ENCODE results near the gene GSTM3.

Gene GSTM3

GRCh38 chr1:109762039-109762585 lies 21.3 kb upstream of the GSTM3 start:
- Histone ChIP-seq H3K4me2 (ENCODE audit: low read depth, low read length) (no peak overlapping the region), H3K27ac (ENCODE audit: low read length) (no peak overlapping the region), H3K4me3 (ENCODE audit: low read length) (no peak overlapping the region), H3K36me3 (replicated peaks; ENCODE audit: insufficient read depth, low read length) (no peaks in the 10 kb centered on the region), H3K4me1 (ENCODE audit: low read length) (no peaks in the 10 kb centered on the region), H3K27me3 (replicated peaks; ENCODE audit: insufficient read depth, low read length) (no peaks in the 10 kb centered on the region), H3K9me2 (replicated peaks; ENCODE audit: insufficient read depth, low read length) (no peaks in the 10 kb centered on the region), H2AFZ (ENCODE audit: low read length) (no peak overlapping the region), H3K9me3 (replicated peaks; ENCODE audit: insufficient read depth, low read length) (no peaks in the 10 kb centered on the region), H3F3A (ENCODE audit: insufficient read depth, low read length) (no peaks in the 10 kb centered on the region), H3K79me2 (ENCODE audit: low read length) (no peaks in the 10 kb centered on the region), H3K9ac (ENCODE audit: low read length) (no peak overlapping the region), H4K20me1 (ENCODE audit: insufficient read depth, low read length) (no peaks in the 10 kb centered on the region)
- no peak for DNase-seq
- no peak for TF ChIP-seq CTCF (IDR thresholded peaks at IDR 0.05; ENCODE audit: low read length)
- no peak for TF ChIP-seq EZH2 (optimal IDR thresholded peaks at IDR 0.05; ENCODE audit: low read depth, low read length)
- TF ChIP-seq EZH2phosphoT487 (IDR thresholded peaks at IDR 0.05; ENCODE audit: low read length): no peak

GRCh38 chr1:109761227-109762038 lies 20.6 kb upstream of the GSTM3 start:
- Histone ChIP-seq H3K4me2 (ENCODE audit: low read depth, low read length) (no peak overlapping the region), H3K4me1 (ENCODE audit: low read length) (no peaks in the 10 kb centered on the region), H3F3A (ENCODE audit: insufficient read depth, low read length) (no peaks in the 10 kb centered on the region), H3K27ac (ENCODE audit: low read length) (no peak overlapping the region), H3K4me3 (ENCODE audit: low read length) (no peak overlapping the region), H4K20me1 (ENCODE audit: insufficient read depth, low read length) (no peaks in the 10 kb centered on the region), H3K36me3 (replicated peaks; ENCODE audit: insufficient read depth, low read length) (no peaks in the 10 kb centered on the region), H2AFZ (ENCODE audit: low read length) (no peak overlapping the region), H3K79me2 (ENCODE audit: low read length) (no peaks in the 10 kb centered on the region), H3K9ac (ENCODE audit: low read length) (no peak overlapping the region), H3K9me2 (replicated peaks; ENCODE audit: insufficient read depth, low read length) (no peaks in the 10 kb centered on the region), H3K27me3 (replicated peaks; ENCODE audit: insufficient read depth, low read length) (no peaks in the 10 kb centered on the region), H3K9me3 (replicated peaks; ENCODE audit: insufficient read depth, low read length) (no peaks in the 10 kb centered on the region)
- DNase-seq: no peak
- no peak for TF ChIP-seq CTCF (IDR thresholded peaks at IDR 0.05; ENCODE audit: low read length)
- no peak for TF ChIP-seq EZH2phosphoT487 (IDR thresholded peaks at IDR 0.05; ENCODE audit: low read length)
- TF ChIP-seq EZH2 (optimal IDR thresholded peaks at IDR 0.05; ENCODE audit: low read depth, low read length): no peak

- H3K9me2 ChIP-seq (replicated peaks; ENCODE audit: insufficient read depth, low read length): no peaks in the 10 kb centered on the region
- no peak overlapping the region for H3K4me2 ChIP-seq (ENCODE audit: low read depth, low read length)
Measured at GRCh38 chr1:109760581-109761226, 19.9 kb upstream of the GSTM3 start.

More at GRCh38 chr1:109760581-109761226, 19.9 kb upstream of the GSTM3 start:
- Histone ChIP-seq H3K4me1 (ENCODE audit: low read length) (no peaks in the 10 kb centered on the region), H3K9me3 (replicated peaks; ENCODE audit: insufficient read depth, low read length) (no peaks in the 10 kb centered on the region), H3K9ac (ENCODE audit: low read length) (no peak overlapping the region), H3K4me3 (ENCODE audit: low read length) (no peak overlapping the region), H3F3A (ENCODE audit: insufficient read depth, low read length) (no peaks in the 10 kb centered on the region), H3K27ac (ENCODE audit: low read length) (no peak overlapping the region), H2AFZ (ENCODE audit: low read length) (no peak overlapping the region), H3K27me3 (replicated peaks; ENCODE audit: insufficient read depth, low read length) (no peaks in the 10 kb centered on the region), H3K36me3 (replicated peaks; ENCODE audit: insufficient read depth, low read length) (no peaks in the 10 kb centered on the region), H4K20me1 (ENCODE audit: insufficient read depth, low read length) (no peaks in the 10 kb centered on the region), H3K79me2 (ENCODE audit: low read length) (no peaks in the 10 kb centered on the region)
- TF ChIP-seq EZH2phosphoT487 (IDR thresholded peaks at IDR 0.05; ENCODE audit: low read length): no peak
- TF ChIP-seq CTCF (IDR thresholded peaks at IDR 0.05; ENCODE audit: low read length): no peak
- TF ChIP-seq EZH2 (optimal IDR thresholded peaks at IDR 0.05; ENCODE audit: low read depth, low read length): no peak
- no peak for DNase-seq

All from MM.1S (cell line).